GM18951 (cell line): ENCODE data around the gene BABAM2.

ENCODE experiments used
- POLR2A ChIP-seq: IDR thresholded peaks from 4 replicates; pipeline ENCODE4 v1.6.1; 2011; ENCODE audit warnings: mild to moderate bottlenecking; ENCODE audit not compliant: insufficient read length, insufficient read depth; ENCODE audit errors: extremely low read depth
- in situ Hi-C: fragments of 300-500 bp; cut with MboI; formaldehyde crosslinking; loops from one replicate; pipeline ENCODE4 v1.12.0; 2022; ENCODE audit warnings: low sequenced_read_pairs, mixed read lengths, inconsistent platforms; ENCODE audit not compliant: unreplicated experiment

Gene BABAM2

DNA sequence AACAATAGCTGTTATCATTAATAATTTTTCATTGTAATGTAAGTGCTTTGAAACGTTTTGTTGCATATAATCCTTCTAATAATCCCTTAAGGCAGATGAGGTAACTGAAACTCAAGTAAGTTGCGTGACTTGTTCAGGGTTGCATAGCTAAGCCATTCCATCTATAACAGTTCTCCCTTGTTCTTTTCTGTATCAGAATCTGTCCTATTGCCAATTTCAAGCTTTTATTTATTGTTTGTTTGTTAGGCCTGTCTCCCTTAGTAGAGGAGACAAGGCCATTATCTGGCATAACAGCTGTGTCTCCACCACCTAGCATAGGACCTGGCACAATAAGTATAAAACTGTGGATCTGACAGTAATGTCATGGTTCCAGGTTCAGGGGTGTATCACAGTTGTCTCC lies 19.4 kb downstream of the BABAM2 start:
- no peak for TF ChIP-seq POLR2A
- in situ Hi-C loops: no loop called here

DNA sequence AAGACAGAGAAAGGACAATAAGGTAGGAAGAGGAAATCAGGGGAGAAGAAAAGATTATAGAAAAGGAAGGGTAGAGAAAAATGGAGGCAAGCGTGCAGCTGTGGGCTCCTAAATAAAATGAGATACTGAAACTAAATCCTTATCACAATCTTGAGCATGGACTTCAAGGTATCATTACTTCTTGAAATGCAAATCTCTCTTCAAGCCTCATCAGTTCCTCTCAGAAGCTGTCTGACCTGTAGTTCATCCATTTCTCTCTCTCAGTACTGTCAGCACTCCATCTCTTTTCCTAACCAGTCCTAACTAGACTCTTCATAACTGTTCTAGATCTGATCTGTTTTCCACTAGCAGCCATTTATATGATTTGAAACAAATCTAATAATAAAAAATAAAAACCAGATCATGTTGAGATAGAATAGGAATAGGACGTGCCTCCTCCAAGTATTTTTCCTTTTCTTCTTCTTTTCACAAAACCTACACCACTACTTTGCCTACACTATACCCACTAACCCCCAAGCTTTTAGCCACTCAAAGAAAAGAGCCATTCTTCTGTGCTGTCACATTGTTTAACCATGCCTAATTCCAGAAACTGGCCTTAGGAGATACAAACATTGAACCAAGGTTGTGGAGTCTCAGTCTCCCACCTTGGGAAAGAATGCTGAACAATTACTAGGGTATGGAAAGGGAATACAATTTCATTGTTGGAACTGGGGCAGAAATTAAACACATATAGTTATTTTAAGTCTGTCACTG lies 21.1 kb downstream of the BABAM2 start:
- in situ Hi-C loops: no loop called here
- TF ChIP-seq POLR2A: no peak

DNA sequence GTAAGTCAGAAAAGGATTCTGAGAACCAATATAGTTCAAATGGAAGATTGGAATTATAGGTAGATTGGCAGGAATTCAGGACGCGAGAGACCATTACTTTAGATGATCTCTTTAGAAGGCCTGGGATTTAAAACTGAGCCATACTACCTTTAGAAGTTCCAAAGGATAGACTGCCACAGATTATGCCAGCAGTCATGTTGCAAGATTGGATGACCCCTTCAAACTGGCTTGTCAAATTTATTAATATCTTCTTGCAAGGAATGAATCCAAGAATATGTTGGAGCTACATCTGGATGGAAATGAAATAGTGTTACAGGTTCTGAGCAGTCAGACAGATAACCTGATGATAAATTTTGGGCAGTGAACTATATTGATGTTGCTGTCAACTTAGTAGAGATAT lies 22.0 kb downstream of the BABAM2 start:
- in situ Hi-C loops: no loop called here
- no peak for TF ChIP-seq POLR2A

DNA sequence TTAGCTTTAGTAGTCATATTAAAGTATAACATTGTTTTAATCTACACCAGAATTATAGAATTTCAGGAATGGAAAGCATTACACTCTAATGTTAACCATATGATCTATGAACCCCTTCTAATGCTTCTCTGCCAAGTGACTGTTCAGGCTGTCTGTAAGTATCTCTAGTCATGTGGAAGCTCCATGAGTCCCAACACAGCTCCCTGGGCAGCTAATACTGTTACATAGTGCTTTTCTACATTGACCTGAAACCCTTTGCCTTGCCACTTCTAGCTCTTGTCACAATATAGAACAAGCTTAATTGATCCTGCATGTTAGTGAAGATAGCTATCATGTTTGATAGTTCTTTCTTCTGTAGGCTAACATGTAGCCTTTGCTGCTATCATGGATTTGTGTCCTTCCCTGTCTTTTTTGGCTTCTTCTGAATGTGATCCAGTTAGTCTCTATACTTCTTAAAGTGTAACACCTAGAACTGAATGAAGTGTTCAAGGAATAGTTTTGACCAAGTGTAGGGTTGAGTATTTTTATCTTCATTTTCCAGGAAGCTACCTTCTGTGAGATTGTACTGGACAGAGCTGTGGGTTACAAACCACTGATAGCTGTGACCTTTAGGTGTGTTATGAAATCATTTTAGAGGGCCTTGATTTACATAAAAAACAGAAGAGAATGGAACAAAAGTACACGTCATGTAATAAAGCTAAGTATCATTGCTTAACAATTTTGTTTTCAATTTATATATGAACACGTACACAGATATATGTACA lies 23.7 kb downstream of the BABAM2 start:
- TF ChIP-seq POLR2A: no peak
- in situ Hi-C loops: no loop called here

DNA sequence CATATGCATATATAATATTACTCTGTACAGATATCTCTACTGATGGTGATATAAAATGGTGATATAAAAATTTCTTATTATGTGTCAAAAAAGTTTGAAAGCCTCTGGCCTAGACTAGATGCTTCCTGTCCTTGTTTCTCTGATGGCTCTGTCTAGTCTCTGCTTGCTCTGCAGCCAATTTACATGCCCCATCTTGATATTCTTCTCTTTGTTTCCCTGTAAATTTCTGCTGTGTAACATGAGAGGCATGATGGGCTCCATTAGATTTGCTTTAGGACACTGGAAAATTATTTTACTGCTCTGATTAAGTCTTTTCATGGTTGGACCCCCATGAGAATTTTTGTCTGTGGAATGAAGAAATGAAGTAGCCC lies 24.3 kb downstream of the BABAM2 start:
- TF ChIP-seq POLR2A: no peak
- in situ Hi-C loops: no loop called here

DNA sequence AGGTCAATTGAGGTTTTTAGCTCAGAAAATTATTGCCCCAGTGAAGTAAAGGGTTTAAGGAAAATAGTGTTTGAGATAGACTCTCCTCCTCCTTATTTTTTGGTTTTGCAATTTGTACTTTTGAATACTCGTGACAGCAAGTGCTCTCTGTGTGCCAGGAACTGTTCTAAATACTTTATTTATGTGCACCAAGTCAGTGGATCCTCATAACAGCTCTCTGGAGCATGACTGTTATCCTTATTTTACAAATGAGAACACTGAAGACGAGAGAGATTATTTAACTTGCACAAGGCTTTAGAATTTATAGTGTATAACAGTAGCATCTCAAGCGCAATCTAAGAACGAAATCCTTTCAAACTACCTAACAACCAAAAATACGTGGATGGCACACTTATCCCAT lies 24.7 kb downstream of the BABAM2 start:
- in situ Hi-C loops: no loop called here

DNA sequence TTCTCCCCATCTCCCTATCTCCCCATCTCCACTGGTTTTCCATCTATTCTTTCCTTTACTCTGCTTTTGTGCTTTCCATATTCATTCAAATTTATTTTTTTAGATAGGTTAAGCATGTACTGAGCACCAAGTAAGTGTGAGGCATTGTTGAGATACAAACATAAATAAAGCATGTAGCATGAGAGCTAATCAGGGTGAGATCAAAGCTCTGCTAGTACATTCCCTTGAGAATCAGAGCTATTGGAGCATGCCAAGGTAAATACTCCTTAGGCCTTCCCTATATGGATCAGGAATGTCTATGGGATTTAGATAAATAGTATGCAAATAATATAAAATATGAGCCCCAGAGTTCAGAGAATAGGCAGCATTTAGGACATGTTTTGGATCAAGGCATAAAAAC lies 25.3 kb downstream of the BABAM2 start:
- in situ Hi-C loops: no loop called here
- no peak for TF ChIP-seq POLR2A

More for the DNA sequence above, 24.7 kb downstream of the BABAM2 start:
- TF ChIP-seq POLR2A: no peak

DNA sequence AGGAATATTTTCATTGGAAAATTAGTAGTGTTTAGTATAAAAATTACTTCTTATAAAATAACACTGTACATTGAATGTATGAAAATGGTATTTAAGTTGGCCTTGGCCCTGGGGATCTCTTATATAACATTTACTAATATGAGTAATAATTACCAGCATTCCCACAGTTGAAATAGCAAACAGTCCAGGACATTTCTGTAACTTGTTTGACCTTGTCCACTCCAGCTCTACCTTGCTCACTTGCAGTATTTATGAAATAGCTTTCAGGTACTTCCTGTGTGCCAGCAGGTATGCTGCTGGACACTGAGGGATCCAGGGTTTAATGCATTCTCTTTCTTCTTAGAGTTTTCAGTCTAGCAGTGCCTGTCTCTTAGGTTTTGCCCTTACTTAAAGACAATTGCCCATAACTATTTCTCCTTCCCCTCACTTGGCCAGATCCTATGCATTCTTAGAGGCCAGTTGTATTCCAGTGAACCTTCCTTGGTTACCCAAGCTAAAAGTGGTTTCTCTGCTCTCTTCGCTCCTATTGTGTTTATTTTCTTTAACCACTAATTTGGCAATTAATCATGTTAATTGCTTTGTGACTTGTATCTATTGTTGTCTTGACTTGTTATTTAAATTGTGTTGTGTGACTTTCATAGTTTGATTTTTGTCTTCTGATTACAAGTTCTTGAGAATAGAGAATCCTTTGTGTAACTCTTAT lies 25.9 kb downstream of the BABAM2 start:
- in situ Hi-C loops: no loop called here
- TF ChIP-seq POLR2A: no peak

DNA sequence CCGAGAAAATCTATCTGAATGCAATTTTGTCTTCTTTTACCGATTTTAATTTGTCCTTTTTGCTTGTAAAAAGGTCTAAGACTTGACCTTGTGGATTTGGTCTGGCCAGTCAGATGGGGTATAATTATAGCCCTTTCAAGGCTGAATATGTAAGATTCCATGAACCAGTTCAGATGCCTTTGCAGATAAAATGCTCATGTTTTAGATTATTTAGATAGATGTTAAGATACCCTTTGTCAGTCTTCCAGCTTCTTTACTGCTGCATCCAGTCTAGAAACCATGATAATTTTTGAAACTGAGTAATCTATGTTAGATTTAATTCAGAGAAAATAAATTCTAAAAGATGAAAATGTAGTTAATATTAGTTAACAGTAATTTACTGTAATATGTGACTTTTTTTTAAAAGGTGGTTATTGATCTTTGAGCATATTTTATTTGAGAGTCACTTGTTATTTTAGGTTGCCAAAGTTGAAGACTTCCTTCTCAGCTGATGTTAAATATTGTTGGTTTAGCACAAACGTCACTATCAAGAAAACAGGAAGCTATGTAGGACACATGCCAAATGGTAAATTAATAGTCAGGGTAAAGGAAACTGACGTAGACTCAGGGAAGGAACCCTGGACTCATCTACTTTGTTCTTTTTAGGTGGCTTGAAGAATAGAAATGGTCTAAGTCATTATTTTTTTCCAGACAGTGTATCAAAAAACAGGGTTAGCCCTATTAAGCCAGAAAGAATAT lies 29.8 kb downstream of the BABAM2 start:
- TF ChIP-seq POLR2A: no peak
- in situ Hi-C loops: no loop called here

DNA sequence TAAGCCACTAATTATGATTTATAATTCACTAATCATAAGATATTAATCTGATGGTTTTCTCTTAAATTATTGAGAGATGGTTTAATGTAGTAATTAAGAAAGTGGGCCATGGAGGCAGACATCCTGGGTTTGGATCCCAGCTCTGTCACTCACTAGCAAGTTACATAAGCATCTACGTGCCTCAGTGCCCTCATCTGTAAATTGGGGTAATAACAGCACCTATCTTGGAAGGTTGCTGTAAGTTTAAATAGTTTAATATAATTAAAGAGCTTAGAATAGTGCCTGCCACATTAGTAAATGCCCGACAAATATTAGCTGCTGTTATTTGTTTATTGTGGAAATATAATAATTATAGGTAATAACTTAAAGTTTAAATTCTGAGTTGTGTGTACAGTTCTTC lies 30.9 kb downstream of the BABAM2 start:
- in situ Hi-C loops: no loop called here
- TF ChIP-seq POLR2A: no peak

DNA sequence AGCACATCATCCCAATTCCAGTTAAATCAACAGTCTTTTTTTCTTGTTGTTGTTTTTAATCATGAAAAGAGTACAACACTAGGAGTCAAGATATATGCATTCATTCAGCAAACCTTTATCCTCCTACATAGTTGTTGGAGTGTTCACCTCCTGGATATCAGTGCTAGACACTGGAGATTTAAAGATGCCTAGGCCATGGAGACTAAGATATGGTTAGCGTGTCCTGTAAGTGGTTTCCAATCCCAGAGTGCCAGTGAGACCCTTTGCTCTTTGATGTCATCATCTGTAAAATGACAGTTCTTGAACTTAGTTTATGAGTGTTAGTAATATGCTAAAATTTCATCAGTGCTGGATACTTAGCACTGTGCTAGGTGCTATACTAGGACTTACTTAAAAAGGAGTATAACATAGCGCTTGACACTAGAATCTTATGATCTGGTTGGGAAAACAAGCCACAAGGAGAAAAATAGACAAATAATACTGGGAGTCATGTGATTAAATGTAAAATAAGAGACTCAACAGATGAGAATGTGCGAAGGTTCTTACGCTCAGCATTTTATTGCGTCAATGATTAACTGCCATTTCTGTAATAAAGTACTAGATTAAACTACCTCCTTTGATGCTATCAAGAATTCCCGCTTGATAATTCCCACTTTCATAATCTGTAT lies 31.5 kb downstream of the BABAM2 start:
- TF ChIP-seq POLR2A: no peak
- in situ Hi-C loops: no loop called here

DNA sequence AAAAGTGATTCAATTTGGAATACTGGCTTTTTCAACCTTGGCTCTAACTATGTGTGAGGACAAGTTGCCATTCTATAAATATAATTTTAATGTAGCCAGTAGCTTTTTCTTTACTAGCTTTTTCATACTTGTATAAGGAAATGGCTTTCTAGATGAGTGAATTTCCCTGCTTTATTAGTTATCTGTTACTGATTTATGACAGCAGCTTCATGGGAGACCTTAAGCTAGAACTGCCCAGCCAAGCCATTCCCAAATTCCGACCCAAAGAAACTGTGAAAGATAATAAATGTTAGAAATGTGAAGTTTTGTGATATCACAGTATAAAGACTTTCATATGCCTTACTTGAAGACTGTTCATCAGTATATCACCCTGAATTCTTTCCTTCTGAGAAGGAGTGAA lies 32.3 kb downstream of the BABAM2 start:
- no peak for TF ChIP-seq POLR2A
- in situ Hi-C loops: no loop called here
